Measurements from ENCODE around the gene ELAVL3.

- no peak for TF ChIP-seq POLR2A (IDR thresholded peaks at IDR 0.05)
- no peak for TF ChIP-seq CTCF (IDR thresholded peaks at IDR 0.05 in 4 of 5, conservative IDR thresholded peaks at IDR 0.05 in 1 of 5)
Observed at GRCh38 chr19:11460207-11460606, 20.6 kb downstream of the ELAVL3 start.

All from gastrocnemius medialis (tissue), 4 donors.